Stimulated activated CD4-positive, alpha-beta T cell treated with anti-CD3 and anti-CD28 coated beads, TNF-alpha, amount 100 ng/mL, for 4 hours (primary cell): ENCODE measurements around the gene TFCP2.

ENCODE experiments used
- DNase-seq, 3 experiments: peaks; one replicate each; pipeline ENCODE4 v3.0.0-alpha.2; 2020; ENCODE audit warnings: low read depth in 3 of 3

TFCP2 gene

DNA sequence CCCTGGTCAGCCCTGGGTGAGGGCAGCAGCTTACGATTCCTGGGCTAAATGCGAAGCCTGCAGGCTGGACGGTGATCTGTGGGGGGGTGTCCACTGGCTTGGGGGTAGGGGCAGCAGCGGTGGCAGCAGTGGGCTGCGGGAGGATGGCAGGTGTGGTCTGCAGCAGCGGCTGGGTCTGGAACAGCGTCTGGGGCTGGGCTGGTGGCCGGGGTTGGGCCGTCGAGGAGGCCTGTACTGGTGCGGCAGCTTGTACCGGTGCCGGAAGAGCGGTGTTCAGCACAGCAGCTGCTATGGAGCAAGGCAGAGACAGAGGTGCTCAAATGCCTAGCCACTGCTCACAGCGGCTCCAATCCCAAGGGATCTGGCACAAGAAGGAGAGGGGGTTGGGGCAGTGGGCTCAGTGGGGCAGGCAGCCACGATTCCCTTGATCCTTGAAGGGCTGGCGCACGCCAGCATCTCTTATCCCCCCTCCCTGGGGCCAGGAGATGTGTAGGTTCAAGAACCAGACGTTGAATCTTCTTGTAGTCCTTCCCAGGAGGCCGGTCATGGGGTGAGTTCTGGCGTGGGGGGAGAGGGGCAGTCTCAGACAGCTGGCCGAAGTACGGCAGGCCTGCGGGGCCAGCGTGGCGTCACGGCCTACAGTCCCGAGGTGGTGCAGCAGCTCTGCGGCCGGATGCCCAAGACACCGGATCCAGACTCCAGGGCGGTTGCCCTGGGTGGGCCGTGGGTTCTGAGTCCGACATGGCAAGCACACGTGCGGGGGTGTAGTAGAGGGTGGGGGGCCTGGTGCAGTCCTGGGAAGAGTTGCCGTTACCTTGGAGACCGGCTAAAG lies 25.0 kb upstream of the TFCP2 start:
- DNase-seq: no peak

DNA sequence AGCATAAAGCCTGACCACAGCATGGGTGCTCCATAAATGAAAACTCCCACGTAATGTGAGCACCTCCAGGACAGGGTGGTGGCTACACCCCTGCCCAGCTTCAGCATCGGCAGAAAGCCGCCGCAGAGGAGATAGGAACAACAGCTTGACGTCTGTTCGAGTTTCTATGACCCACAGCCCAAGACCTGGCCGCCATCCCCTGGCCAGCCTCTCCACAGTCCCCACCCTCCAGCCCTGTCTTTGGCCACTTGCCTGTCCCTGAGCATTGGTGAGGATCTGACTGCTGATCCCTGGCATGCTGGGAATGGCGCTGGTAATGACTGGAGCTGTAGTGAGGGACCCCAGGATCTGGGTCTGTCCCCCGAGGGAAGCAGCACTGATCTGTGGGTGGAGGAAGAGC lies 23.6 kb upstream of the TFCP2 start:
- DNase-seq: no peak

DNA sequence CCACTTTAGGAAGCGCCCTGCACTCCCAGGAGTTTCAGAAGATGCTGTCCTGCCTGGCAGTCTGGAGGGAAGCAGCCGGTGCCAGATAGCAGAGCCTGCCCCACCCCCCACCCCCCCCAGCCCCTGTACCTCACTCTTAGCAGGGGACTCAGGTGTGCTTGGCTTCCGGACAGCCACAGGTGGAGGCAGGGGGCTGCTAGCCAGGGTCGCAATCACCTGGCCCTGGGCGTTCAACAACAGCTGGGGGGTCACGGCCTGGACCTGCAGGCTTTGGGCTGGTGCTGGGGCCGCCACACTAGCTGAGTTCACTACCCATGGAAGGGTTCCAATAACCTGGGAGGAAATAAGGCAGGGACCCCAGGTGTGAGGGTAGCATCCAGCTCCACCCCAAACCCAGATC lies 22.9 kb upstream of the TFCP2 start:
- no peak for DNase-seq

DNA sequence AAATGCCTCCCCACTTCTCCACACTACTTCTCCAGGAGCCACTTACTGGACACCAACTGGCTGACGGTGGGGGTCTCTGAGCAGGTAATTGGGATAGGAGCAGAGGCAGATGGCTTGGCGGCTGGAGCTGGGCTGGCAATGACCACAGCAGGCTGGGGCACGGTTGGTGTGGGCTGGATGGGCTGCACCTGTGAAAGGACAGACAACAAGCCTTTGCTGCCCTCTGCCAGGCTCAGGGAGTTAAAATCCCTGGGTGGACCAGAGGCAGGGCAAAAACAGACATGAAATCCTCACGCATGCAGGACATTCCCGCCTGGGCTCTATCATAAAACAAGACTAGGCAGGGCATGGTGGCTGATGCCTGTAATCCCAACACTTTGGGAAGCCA lies 19.3 kb upstream of the TFCP2 start:
- DNase-seq: no peak

DNA sequence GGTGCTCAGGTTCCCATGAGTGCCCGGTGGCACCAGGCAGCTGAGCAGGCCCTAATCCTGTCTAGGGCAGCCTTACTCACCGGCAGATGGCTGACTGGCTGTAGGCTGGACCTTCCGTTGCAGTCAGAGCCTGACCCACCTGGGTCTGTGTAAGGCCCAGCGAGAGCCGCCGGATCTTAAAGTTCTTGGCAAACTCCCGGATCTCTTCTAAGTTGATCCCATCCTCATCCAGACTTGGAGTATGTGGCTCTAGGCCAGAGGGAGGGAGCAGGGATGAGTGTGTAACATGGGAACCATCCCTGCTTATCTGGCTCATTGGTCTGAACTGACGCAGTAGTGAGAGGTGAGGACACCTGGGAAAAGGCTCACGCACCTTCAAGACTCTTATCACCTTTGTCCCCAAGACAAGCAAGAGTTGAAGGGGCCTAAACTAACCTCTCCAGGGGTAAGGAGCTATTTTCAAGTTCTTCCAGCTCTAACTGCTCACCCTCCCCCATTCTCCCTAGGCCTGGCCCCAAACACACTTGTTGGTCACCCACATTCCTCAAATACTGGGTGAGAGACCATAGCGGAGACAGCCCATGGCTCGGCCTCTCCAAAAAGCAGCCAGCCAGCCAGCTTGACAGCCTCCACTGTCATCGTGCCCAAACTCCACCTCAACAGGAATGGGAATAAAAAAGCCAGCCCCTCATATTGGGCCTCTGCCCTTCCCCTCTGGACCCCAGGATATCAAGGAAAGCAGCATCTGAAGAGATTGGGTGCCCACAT lies 18.8 kb upstream of the TFCP2 start:
- DNase-seq: no peak

DNA sequence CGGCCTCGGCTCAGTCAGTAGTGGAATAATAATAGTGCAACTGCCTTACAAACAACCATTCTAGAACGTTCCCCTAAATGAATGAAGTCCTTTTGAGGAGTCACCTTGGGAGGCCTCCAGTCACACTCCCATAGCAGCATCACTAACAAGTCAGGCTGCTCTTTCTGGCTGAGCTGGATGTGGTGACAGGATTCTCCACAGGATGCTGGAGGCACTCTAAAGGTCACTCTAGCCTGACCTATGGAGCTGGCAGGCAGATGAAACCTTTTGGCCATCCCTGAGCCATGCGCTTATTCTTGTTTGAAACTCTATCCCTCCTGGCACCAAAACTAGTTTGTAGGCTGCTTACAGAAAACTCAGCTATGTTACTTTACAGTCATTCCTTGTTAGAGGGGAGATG lies 17.9 kb upstream of the TFCP2 start:
- DNase-seq: no peak

DNA sequence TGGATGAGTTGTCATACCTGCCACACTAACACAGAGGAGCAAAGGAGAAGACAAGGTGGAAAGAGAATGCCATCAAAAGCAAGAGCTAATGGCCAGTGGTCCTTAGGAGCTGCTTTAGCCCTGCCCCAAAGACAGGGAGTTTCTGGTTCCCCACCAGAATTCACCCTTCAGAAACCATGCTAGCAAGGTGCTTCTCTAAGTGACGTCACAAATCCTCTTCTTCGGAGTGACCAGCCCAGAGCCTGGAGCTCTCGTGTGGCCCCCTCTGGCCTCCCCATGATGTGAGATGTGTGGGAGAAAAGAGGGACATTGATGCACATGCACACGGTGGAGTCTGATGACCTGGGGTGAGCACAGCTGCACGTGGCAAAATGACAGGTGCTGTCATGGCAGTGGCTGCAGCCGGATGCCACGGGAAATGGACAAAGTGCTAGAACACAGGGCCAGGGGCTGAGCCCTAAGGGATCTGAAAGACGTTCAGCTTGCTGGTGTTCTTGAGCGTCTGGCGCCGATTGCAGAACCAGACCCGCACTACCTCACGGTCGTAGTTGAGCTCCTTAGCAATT lies 16.9 kb upstream of the TFCP2 start:
- no peak for DNase-seq

DNA sequence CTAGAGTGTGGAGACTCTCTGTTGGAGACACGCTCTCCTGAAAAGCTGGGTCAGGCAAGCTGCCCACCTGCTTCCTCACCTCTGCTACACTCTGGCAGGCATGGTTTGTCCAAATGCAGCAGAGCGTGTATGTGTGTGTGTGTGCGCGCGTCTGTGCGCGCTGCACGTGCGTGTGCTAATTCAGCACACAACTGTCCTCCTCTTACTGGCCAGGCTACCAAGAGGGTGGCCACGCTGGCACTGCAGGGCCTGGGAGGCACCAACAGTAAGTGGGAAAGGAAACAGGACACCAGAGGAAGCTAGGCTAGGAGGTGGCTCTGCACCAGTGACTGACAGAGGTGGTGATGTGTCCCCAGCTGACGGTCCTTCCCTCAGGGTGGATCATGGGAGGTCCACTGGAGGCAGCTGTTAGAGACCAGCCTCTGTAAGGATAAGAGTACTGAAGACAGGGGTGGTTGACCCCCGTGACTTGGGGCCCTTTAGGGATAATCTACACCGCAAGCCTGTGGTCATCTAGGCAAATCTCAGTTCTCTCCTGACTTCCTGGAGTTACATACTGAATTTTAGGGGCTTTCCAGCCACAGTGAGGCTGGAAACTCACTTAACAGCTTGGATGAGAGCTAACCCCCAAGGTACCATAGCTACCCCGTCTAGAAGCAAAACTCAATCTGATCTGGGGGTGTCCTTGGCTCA lies 15.6 kb upstream of the TFCP2 start:
- no peak for DNase-seq

DNA sequence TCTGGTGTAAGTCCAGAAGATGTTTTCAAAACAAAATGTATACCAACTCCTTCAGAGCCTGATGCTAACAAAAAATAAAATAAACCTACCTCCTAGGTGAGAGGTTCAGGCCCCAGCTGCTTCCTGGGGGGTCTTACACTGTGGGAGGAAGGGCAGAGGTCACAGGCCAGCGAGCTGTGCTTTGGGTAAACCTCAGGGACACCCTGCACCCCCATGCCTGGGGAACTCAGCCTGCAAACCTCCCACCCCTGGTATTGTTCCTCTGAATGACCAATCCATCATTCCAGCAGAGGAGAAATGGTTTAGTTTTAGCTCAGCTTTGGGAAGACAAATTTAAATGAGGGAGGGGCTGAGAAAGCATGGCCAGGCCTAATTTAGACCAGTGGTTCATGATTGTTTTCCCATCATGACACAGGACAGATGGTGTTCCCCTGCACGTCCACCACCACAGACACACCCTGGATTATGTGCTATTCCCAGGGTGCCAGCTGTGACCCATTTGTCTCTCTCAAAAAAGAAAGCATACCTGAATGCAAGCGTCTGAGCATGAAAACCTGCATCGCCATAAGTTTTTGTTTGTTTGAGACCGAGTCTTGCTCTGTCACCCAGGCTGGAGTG lies 14.5 kb upstream of the TFCP2 start:
- no peak for DNase-seq

DNA sequence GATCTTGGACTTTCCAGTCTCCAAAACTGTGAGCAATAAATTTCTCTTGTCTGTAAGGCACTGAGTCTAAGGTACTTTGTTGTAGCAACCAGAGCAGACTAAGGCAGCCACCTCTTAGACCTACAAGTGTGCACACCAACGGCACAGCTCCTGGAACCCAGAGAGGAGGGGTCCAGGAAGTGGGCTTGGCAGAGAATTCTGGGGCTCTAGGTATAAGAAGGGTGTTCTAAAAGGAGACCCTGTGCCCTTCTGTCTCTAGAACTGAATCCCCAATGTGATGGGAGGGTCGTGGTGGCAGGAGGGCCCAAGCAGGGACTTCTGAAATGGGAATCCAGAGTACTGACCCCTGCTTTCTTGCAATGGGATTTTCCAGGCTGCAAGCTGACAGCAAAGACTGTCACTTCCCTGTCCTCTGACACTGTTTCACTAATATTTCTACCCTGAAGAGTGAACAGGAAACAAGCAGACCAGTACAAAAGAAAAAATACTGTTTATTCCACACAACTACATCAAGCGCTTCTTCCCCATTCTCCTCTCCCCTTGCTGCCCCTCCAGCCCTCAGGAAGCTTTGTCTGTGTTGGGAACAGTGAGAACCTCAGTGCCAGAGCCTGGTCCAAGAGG lies 13.6 kb upstream of the TFCP2 start:
- no peak for DNase-seq

DNA sequence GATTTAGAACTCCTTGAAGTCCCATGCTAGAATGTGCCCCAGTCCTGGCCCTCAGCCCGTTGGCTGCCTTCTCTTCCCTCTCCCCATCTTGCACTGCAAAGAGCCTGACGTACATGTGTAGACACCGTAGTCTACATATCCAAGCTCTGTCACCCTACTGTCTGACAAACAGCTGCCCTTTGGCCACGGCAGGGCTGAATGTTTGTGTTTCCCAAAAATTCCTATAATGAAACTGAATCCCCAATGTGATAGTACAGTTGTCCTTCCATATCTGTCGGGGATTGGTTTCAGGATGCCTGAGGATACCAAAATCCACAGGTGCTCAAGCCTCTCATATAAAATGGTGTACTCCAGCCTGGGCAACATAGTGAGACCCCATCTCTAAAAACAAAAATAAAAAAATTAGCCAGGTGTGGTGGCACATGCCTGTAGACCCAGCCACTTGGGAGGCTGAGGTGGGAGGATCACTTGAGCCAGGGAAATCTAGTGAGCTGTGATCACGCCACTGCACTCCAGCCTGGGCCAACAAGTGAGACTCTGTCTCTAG lies 12.3 kb upstream of the TFCP2 start:
- no peak for DNase-seq

DNA sequence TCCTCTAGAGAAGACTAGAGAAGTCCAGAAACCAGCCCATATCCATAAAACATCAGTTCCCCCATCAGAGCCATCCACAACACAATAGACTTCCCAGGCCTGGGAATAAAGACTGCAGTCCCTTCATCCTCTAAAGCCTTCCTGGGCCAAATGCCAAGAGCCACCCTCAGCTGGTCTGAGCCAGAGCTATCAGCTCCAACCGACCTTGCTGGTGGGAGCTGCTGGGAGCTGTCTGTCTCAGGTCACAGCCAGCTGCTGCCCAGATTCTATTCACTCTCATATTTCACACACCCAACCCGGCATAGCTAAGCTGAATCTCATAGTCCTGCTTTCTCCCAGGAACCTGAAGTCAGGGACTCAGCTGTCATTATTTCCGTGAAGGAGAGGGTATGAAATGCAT lies 10.9 kb upstream of the TFCP2 start:
- DNase-seq: no peak

DNA sequence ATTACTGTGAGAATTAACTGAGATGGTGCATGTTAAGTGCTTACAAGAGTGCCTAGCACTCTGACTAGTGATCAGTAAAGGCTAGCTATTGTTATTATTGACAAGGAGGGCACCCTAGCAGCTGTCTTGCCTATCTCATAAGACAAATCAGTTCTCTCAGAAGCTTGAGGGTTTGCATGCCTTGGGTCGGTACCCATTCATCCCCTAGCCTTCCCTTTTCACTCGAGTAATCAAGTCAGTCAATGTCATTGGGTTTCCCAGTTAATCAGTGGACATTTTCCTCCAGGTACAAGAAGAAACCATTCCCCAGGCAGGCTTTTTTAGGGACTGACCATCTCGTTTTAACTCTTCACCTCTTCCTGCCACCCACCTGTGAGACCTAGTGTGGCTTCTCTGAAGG lies 10.4 kb upstream of the TFCP2 start:
- DNase-seq: no peak

DNA sequence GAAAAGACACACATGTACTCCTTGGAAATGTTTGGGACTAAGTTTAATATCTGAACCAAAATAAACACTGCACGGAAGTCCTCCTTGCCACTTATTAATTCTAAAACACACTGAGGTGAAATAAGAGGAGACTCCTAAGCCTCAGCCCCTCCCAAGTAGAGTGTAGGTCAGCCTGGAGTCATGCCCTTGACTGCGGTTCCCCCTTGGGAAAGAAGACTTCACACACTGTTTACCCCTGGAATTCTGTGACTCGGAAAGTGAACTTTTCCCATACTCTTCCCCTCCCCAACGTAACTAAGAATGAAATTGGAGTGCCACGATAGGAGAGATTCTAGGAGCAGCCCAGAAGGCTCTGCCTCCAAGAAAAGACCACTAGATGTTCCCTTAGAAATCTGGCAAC lies 8.6 kb upstream of the TFCP2 start:
- no peak for DNase-seq

DNA sequence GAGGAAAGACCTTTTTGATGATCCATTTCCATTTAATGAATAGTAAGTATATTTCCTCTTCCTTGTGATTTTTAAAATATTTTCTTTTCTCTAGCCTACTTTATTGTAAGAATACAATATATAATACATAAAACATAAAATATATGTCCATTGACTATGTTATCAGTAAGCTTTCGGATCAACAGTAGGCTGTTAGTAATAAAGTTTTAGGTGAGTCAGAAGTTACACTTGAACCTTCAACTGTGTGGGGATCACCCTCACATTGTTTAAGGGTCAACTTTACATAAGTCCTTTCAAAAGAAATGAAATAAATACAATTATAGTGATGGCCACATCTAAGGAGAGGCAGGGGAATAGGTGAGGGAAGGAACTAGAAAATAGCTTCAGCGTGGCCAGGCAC lies 5.0 kb upstream of the TFCP2 start:
- no peak for DNase-seq

DNA sequence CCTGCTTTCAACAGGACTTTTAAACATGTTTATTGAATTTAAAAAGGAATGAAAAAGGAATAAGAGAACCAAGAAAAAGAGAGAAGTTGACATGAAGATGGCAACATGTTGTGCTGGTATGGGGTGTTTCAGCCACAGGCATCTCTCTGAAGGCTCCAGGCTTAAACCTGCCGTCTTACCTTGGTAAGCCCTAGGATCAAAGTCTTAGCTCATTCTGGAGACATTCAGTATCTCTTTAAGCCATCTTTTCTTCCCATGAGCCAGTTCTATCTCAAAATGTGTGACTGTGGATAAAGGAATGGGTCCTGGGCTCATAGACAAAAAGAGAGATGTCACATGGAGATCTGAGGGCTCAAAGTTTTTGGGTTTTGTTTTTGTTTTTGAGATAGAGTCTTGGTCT lies 1.6 kb upstream of the TFCP2 start:
- DNase-seq: no peak

DNA sequence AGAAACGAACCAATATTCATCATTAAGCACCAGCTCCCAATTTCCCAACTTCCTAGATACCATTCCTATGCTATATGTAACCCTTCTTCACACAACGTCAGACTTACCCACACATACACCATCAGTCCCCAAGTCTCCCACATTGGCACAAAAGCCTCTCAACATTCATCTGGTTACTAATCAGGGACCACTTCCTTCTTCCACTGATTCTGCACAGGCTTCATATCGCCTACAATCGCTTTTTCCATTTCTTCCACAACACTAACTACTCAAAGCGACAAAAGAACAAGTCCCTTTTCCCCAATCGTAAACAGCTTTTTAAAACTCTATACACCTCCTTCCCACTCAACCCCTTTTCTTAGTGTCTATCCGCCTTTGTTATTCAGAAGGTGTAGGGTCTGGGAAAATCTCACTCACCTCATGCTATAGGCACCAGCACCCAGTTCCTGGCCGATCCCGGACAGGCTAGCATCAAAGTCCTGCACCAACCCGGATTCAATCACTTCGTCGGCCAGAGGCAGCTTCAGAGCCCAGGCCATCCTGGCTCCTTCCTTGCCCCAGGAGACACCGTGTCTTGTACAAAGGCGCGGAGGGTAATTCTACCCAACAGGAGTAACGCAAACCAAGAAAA lies 936 bp downstream of the TFCP2 start:
- DNase-seq: no peak

DNA sequence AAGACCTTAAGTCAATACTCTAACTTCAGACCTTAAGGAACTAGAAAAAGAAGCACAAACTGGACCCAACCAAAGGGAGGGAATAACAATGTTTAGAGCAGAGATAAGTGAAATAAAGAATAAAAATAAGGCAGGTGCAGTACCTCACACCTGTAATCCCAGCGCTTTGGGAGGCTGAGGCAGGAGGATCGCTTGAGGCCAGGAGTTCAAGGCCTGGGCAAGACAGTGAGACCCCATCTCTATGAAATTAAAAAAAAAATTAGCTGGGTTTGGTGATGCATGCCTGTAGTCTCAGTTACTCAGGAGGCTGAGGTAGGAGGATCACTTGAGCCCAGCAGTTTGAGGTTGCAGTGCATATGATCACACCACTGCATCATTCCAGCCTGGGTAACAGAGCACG lies 9.1 kb downstream of the TFCP2 start:
- no peak for DNase-seq

DNA sequence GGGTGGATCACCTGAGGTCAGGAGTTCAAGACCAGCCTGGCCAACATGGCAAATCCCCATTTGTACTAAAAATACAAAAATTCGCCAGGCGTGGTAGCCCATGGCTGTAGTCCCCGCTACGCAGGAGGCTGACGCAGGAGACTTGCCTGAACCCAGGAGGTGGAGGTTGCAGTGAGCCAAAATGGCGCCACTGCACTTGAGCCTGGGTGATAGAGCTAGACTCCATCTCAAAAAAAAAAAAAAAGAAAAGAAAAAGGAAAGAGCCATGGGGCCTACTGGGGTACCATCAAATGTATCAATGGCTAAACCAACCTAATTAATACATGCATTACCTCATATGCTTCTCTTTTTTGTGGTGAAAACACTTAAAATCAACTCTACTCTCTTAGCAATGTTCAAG lies 10.7 kb downstream of the TFCP2 start:
- DNase-seq: no peak

DNA sequence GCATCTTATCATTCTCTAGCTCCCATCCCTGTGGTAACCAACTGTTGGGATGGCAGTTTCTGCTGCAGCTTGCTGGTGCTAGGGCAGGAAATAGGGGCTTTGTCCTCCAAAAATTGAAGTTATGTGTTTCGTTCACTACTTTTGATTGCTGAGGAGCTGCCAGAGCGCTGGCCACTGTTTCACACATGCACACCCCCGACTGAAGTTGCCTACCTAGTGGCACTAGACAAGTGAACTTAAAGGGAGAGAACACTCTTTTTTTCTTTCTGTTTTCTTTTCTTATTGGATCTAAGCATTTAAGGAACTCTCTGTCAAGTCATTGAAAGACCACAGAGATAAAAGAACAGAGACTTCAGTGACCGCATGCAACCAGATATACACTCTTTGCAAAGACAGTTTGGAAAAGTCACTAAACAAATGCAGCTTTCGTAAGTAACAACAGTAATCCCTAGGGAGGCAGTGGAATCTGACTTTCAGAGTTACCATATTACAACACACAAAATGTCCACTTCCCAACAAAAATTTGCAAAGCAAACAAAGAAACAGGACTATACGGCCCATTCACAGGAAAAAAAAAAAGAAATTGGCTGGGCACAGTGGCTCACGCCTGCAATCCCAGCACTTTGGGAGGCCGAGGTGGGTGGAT lies 12.0 kb downstream of the TFCP2 start:
- DNase-seq: no peak
